ENCODE measurements around the gene ATP6V1E1. TPM values are rescaled to one million over a fixed set of nuclear protein-coding genes. Genes with fewer than 3 reads are reported as not detected.

The ATP6V1E1 gene
- total and polyA plus RNA-seq, 10 of the 15 experiments (the other 5 are each of a cell fraction or from before 2014, with no cell fraction given): 66.7 to 128 (median 87.9) TPM

DNA sequence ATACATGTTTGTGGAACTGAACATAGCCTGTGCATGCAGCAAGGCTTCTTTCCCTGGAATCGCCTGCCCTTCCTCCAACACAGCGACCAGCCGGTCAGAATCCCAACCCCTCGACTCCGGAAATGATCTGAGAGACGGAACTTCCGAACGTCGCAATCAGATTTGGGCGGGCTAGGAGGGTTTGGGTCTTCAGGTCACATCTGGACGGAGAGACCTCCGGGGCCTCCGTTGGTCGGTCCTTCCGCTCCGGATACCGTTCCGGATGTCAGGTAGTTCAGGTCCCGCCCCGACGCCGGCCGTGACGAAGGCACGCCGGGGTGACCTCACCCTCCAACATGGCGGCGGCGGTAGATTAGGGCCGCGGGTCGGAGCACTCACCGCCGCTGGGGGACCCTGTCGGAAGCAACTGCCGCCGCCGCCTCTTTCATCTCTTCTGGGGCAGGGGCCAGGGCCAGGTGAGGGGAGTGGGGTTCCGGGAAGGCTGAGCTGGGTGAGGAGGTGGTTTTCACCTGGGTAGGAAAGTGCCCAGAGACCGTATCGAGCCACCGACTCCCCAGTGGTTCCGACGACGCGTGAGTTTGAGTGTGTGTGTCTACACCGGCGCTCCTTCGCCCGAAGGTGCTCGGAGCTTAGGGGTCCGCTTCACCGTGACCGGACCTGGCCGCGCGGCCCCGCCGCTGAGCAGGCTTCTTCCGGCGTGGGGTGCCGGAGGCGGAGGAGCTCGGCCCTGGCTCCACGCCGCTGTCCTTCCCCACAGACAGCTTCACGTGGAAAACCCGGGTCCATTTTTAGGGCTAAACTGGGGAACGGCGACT lies 10.1 kb upstream of the ATP6V1E1 start, which contains the start of gene BCL2L13:
TSS of gene BCL2L13 (plus strand) at position 326 of the 815 bp plus-strand sequence. CDS start 16,955 bp downstream, outside the sequence.
- H3K4me1 ChIP-seq (ENCODE audit: control insufficient read depth, insufficient read depth, low read length): peaks cover 8% of the 10 kb centered on the region
- ChIA-PET CTCF (interaction anchor here (0.8 to 1.7 kb wide), 8 partner anchors 10 to 466 kb away, joined by 3 to 5 read pairs (median 4); no protein-coding TSS in a partner anchor), POLR2A (interaction anchor here (0.5 to 1.4 kb wide), 4 partner anchors 17 to 104 kb away, joined by 3 to 4 read pairs (median 3); no protein-coding TSS in a partner anchor), RAD21 (ENCODE audit: unreplicated experiment) (interaction anchor here (0.7 to 1.8 kb wide), 3 partner anchors 69 to 103 kb away, joined by 4 to 7 read pairs (median 5); no protein-coding TSS in a partner anchor), SMC1A (ENCODE audit: uncharacterized antibody, unreplicated experiment) (interaction anchor here (1.0 to 1.3 kb wide), 4 partner anchors 44 to 104 kb away, joined by 3 to 5 read pairs (median 3); no protein-coding TSS in a partner anchor)
- H3K79me2 ChIP-seq (ENCODE audit: control insufficient read depth, insufficient read depth, low read length): peaks cover 19% of the 10 kb centered on the region
- in situ Hi-C loops (cut with MboI) (loop anchor here (25.0 kb wide), 1 partner anchor 1799 kb away; the partner anchor contains the start of genes C22orf39, HIRA and MRPL40), intact Hi-C loops (cut with micrococcal nuclease; ENCODE audit: unreplicated experiment) (loop anchor here (10.0 kb wide), 1 partner anchor 66 kb away; no protein-coding TSS in a partner anchor)
- WGBS (ENCODE audit: insufficient coverage, insufficient replicate concordance, low lambda C conversion rate, missing lambda C conversion rate): under 1% methylated on average over 70 of the region's 70 CpGs
- peak within 1 kb of the TSS; percentile 86 for H2AFZ ChIP-seq (ENCODE audit: control insufficient read depth, low read depth, low read length)
- ATAC-seq: peak; percentile 97
- TSS peak; percentile 84 for BruUV-seq (replicated peaks)
- H3K9me3 ChIP-seq (replicated peaks; ENCODE audit: control insufficient read depth, insufficient read depth, low read length): no peaks in the 10 kb centered on the region
- peak within 1 kb of the TSS; percentile 93 for H3K9ac ChIP-seq (ENCODE audit: control insufficient read depth, insufficient read depth, low read length)
- H3K27me3 ChIP-seq (replicated peaks in 1 of 2; ENCODE audit: control insufficient read depth in 2 of 2, insufficient read depth in 2 of 2, low read length in 1 of 2): no peaks in the 10 kb centered on the region
- DNase-seq (ENCODE audit: low read depth, low spot score): peak; percentile 57
- no peaks in the 10 kb centered on the region for H4K20me1 ChIP-seq (ENCODE audit: control insufficient read depth, insufficient read depth)
- peak within 1 kb of the TSS; percentile 86 for H3K27ac ChIP-seq (ENCODE audit: control insufficient read depth, insufficient read depth)
- H3K4me2 ChIP-seq (ENCODE audit: control insufficient read depth, insufficient read depth): peak within 1 kb of the TSS; percentile 86
- H3K36me3 ChIP-seq (ENCODE audit: control insufficient read depth in 2 of 2, insufficient read depth in 2 of 2, low read length in 1 of 2): no peaks in the 10 kb centered on the region
- peak within 1 kb of the TSS; percentile 92 for H3K4me3 ChIP-seq
- FAIRE-seq: peak; percentile 76
- TF ChIP-seq RAD51 (IDR thresholded peaks at IDR 0.05) (no peak), ZSCAN29 (IDR thresholded peaks at IDR 0.05) (peak; percentile 88; the same call in 1 of the 2 replicates), SUZ12 (IDR thresholded peaks at IDR 0.05; ENCODE audit: unreplicated experiment) (no peak), MXI1 (IDR thresholded peaks at IDR 0.05; ENCODE audit: low read depth, low read length) (no peak; the same call in none of the 2 replicates), YY1 (IDR thresholded peaks at IDR 0.05; ENCODE audit: low read depth, low read length) (peak; percentile 97), CBFB (IDR thresholded peaks at IDR 0.05; ENCODE audit: low read depth) (peak; percentile 84), NR2F1 (conservative IDR thresholded peaks at IDR 0.05) (peak; percentile 71), MTA2 (IDR thresholded peaks at IDR 0.05; ENCODE audit: low read depth) (peak; percentile 42; the same call in 1 of the 2 replicates), TARDBP (IDR thresholded peaks at IDR 0.05; ENCODE audit: borderline replicate concordance) (no peak), GATAD2B (conservative IDR thresholded peaks at IDR 0.05; ENCODE audit: low read depth) (peak; percentile 53; the same call in 1 of the 2 replicates), CEBPB (IDR thresholded peaks at IDR 0.05; ENCODE audit: borderline replicate concordance in 1 of 2, low read depth in 2 of 2, low read length in 2 of 2) (no peak)
- TF ChIP-seq, protein P1, sequence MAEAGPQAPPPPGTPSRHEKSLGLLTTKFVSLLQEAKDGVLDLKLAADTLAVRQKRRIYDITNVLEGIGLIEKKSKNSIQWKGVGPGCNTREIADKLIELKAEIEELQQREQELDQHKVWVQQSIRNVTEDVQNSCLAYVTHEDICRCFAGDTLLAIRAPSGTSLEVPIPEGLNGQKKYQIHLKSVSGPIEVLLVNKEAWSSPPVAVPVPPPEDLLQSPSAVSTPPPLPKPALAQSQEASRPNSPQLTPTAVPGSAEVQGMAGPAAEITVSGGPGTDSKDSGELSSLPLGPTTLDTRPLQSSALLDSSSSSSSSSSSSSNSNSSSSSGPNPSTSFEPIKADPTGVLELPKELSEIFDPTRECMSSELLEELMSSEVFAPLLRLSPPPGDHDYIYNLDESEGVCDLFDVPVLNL (IDR thresholded peaks at IDR 0.05; ENCODE audit: low read depth, low read length): peak; percentile 17; the same call in 1 of the 2 replicates
- TF ChIP-seq, protein P2, sequence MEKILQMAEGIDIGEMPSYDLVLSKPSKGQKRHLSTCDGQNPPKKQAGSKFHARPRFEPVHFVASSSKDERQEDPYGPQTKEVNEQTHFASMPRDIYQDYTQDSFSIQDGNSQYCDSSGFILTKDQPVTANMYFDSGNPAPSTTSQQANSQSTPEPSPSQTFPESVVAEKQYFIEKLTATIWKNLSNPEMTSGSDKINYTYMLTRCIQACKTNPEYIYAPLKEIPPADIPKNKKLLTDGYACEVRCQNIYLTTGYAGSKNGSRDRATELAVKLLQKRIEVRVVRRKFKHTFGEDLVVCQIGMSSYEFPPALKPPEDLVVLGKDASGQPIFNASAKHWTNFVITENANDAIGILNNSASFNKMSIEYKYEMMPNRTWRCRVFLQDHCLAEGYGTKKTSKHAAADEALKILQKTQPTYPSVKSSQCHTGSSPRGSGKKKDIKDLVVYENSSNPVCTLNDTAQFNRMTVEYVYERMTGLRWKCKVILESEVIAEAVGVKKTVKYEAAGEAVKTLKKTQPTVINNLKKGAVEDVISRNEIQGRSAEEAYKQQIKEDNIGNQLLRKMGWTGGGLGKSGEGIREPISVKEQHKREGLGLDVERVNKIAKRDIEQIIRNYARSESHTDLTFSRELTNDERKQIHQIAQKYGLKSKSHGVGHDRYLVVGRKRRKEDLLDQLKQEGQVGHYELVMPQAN (conservative IDR thresholded peaks at IDR 0.05): peak; percentile 51; the same call in 1 of the 2 replicates
- TF ChIP-seq, protein P3, sequence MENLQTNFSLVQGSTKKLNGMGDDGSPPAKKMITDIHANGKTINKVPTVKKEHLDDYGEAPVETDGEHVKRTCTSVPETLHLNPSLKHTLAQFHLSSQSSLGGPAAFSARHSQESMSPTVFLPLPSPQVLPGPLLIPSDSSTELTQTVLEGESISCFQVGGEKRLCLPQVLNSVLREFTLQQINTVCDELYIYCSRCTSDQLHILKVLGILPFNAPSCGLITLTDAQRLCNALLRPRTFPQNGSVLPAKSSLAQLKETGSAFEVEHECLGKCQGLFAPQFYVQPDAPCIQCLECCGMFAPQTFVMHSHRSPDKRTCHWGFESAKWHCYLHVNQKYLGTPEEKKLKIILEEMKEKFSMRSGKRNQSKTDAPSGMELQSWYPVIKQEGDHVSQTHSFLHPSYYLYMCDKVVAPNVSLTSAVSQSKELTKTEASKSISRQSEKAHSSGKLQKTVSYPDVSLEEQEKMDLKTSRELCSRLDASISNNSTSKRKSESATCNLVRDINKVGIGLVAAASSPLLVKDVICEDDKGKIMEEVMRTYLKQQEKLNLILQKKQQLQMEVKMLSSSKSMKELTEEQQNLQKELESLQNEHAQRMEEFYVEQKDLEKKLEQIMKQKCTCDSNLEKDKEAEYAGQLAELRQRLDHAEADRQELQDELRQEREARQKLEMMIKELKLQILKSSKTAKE (IDR thresholded peaks at IDR 0.05; ENCODE audit: low read depth, poor library complexity, severe bottlenecking): peak; percentile 47
- TF ChIP-seq, protein P4, sequence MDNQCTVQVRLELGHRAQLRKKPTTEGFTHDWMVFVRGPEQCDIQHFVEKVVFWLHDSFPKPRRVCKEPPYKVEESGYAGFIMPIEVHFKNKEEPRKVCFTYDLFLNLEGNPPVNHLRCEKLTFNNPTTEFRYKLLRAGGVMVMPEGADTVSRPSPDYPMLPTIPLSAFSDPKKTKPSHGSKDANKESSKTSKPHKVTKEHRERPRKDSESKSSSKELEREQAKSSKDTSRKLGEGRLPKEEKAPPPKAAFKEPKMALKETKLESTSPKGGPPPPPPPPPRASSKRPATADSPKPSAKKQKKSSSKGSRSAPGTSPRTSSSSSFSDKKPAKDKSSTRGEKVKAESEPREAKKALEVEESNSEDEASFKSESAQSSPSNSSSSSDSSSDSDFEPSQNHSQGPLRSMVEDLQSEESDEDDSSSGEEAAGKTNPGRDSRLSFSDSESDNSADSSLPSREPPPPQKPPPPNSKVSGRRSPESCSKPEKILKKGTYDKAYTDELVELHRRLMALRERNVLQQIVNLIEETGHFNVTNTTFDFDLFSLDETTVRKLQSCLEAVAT (IDR thresholded peaks at IDR 0.05): peak; percentile 77; the same call in 1 of the 2 replicates

Measured in GM12878 (cell line).